Esophagus muscularis mucosa (tissue), 4 donors: ENCODE measurements around the gene ARHGDIA. TPM values are rescaled to one million over a fixed set of nuclear protein-coding genes. Genes with fewer than 3 reads are reported as not detected.
"Not testable (repeated sequence)": the region's sequence is repeated elsewhere in the genome, so short reads cannot be mapped to it uniquely, and the experiment has no call there.

Source experiments
- DNase-seq: peaks from one replicate; pipeline ENCODE4 v3.0.0-alpha.2; 2017; ENCODE audit errors: extremely low spot score
- H3K27ac ChIP-seq, 4 donors: fragments of 200-600 bp; sonication (generic); replicated peaks in 1 of 4; 1 replicate in 3 of 4; 2 replicates in 1 of 4; pipeline ENCODE4 v1.5.1; 2016 to 2019; ENCODE audit warnings: mild to moderate bottlenecking in 1 of 4
- H3K27me3 ChIP-seq, 4 donors: fragments of 200-600 bp; sonication (generic); one replicate each; pipeline versions ENCODE4 v1.5.1 to v1.6.0; 2016 to 2019
- H3K36me3 ChIP-seq, 4 donors: fragments of 200-600 bp; sonication (generic); one replicate each; pipeline ENCODE4 v1.5.1; 2016 to 2019
- H3K4me1 ChIP-seq, 4 donors: fragments of 200-600 bp; sonication (generic); one replicate each; pipeline ENCODE4 v1.5.1; 2016 to 2019
- H3K4me3 ChIP-seq, 4 donors: fragments of 200-600 bp; sonication (generic); 1 replicate in 2 of 4; 2 replicates in 2 of 4; pipeline ENCODE4 v1.5.1; 2016 to 2019; ENCODE audit warnings: mild to moderate bottlenecking in 4 of 4, moderate library complexity in 1 of 4
- H3K9me3 ChIP-seq, 4 donors: fragments of 200-600 bp; sonication (generic); 1 replicate in 3 of 4; 2 replicates in 1 of 4; pipeline ENCODE4 v1.5.1; 2016 to 2019
- CTCF ChIP-seq, 3 experiments: fragments of 200-600 bp in 2 of 3; fragments of 450-650 bp in 1 of 3; sonication (generic) in 2 of 3; IDR thresholded peaks; one replicate each; pipeline ENCODE4 v1.5.1; 2017 to 2019; ENCODE audit warnings: antibody characterized with exemption in 3 of 3, mild to moderate bottlenecking in 2 of 3, moderate library complexity in 1 of 3
- EP300 ChIP-seq: sonication (generic); formaldehyde crosslinking; IDR thresholded peaks from one replicate; pipeline ENCODE4 v1.6.1; 2017; ENCODE audit warnings: antibody characterized with exemption
- POLR2A ChIP-seq: fragments of 450-650 bp; IDR thresholded peaks from one replicate; pipeline ENCODE4 v1.6.1; 2017; ENCODE audit warnings: antibody characterized with exemption, moderate library complexity, mild to moderate bottlenecking, low read depth
- POLR2AphosphoS5 ChIP-seq, 2 donors: sonication (generic); formaldehyde crosslinking; IDR thresholded peaks; one replicate each; pipeline ENCODE4 v1.6.1; 2017; ENCODE audit warnings: antibody characterized with exemption in 2 of 2
- WGBS: methylation state at CpG from one replicate; pipeline ENCODE4 v1.1.5; 2018; 5-methylcytosine and 5-hydroxymethylcytosine counted together
- intact Hi-C: fragments of 100-400 bp; cut with DNase I; formaldehyde crosslinking; loops from one replicate; pipeline ENCODE4 v1.15.1; 2023
- total RNA-seq, 4 donors: library from RNA; depleted of rRNA; stranded (reverse); fragments of >200 nt; gene quantifications; one replicate each; pipeline versions ENCODE4 v1.1.0 to v1.2.1, GENCODE V29; 2016

ARHGDIA gene
- total RNA-seq: 100 to 1,000 TPM; 115 to 229 (median 202) TPM

- no peaks in the 10 kb centered on the region for H3K9me3 ChIP-seq
- peaks cover 17 to 31% (median 29%) of the 10 kb centered on the region in 4 donors for H3K36me3 ChIP-seq
- TF ChIP-seq POLR2A (no peak), CTCF (IDR thresholded peaks at IDR 0.05) (no peak), POLR2AphosphoS5 (IDR thresholded peaks at IDR 0.05) (no peak), EP300 (no peak)
- intact Hi-C loops: loop anchor here (5.0 kb wide), 1 partner anchor 39 kb away; the partner anchor contains the start of gene MCRIP1
- H3K27me3 ChIP-seq: no peaks in the 10 kb centered on the region
- peaks cover 47 to 67% (median 59%) of the 10 kb centered on the region in 4 donors for H3K4me1 ChIP-seq
- H3K4me3 ChIP-seq: peak within 1 kb of the TSS; percentile 91 to 99 (median 95)
- no peak for DNase-seq
- 1% methylated on average over 15 of the region's 64 CpGs for WGBS
- H3K27ac ChIP-seq: peak within 1 kb of the TSS; percentile 97 to 99 (median 99)
Measured at GRCh38 chr17:81870981-81871386, at the start of gene ARHGDIA. ARHGDIA (minus strand) TSS chr17:81871337; CDS start chr17:81869930, 1,407 bp downstream.

DNA sequence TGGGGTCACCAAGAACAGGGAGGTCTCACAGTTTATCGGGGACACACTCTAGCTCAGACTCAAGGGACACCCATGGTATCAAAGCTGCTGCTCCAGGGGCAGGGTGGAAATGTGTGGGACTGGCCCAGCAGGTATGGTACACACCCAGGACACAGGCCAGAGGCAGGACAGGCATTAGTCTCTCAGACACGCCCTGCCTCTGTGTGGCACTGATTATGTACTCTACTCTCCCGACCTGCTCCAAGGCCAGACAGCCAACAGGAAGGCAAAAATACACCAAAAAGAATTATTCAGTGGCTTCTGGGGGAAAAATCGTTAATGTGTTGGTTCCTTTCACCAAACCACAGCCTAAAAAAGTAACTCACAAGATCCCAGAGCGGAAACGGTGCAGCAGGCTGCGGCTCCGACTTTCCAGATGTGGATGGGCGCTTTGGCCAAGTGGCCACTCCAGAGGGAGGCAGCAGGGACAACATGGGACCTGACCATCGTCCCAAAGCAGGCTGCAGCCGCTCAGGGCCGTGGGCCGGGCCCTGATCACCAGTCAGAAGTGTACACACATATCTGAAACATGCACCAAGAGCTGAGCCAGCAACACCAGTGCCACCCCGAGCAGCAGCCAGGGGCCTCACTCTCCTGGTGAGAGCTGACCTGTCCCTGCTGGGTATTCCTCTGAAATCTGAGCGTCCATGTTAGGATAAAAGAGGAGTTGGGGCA is 47.9 kb upstream of the ARHGDIA start:
- peaks cover 13 to 62% (median 53%) of the 10 kb centered on the region in 4 donors for H3K36me3 ChIP-seq
- peaks cover 31 to 83% (median 68%) of the 10 kb centered on the region in 4 donors for H3K4me1 ChIP-seq
- 88% methylated on average over 13 of the region's 15 CpGs for WGBS

GRCh38 chr17:81918333-81918669 is 47.2 kb upstream of the ARHGDIA start:
- H3K4me1 ChIP-seq: peaks cover 24 to 76% (median 61%) of the 10 kb centered on the region in 4 donors

More for the DNA sequence above, 47.9 kb upstream of the ARHGDIA start:
- H3K9me3 ChIP-seq: no peaks in the 10 kb centered on the region
- intact Hi-C loops: loop anchor here (5.0 kb wide), 1 partner anchor 57 kb away; the partner anchor contains the start of gene P4HB
- DNase-seq: no peak
- TF ChIP-seq POLR2AphosphoS5 (IDR thresholded peaks at IDR 0.05): no peak
- TF ChIP-seq CTCF (IDR thresholded peaks at IDR 0.05): no peak
- TF ChIP-seq POLR2A: no peak
- no peak for TF ChIP-seq EP300
- no peaks in the 10 kb centered on the region for H3K27me3 ChIP-seq
- H3K4me3 ChIP-seq: no peak overlapping the region
- peak overlapping the region in 3 of 4 donors; percentile 82 to 87 (median 86) for H3K27ac ChIP-seq

DNA sequence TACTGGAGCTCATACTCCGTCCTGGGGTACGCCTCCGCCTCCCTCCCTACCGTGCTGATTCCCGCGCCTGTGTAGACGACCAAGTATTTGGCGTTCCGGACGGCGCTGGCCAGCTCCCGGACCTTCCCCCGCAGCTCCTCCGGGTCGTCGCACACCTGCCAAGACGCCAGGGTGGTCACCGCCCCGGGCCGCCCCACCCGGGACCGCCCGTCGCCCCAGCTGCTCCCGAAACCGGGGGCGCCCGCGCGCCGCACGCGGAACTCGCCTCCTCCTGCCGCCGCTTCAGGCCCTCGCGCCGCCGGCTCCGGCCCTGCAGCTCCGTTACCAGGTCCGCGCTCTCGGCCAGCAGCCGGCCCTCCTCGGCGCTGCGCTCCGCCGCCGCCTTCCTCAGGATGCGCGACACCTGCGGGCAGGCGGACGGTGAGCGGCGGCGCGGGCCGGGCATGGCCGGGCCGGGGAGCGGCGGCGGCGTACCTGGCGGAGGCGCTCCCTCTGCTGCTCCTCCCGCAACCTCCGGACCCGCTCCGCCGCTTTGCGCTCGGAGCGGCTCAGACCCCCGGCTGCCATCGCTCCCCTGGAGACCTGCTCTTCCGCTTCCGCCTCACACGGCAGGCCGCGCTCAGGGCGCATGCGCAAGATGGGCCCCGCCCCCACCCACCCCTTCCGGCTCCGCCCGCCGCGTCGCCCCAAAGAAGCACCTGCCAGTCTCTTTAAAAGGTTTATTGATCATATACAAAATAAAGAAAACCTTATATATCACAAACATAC is 46.6 kb upstream of the ARHGDIA start, which contains the start of gene SIRT7:
Gene SIRT7, minus strand, starts transcription at position 612 of the 768 bp plus-strand sequence. Its CDS starts 45 bp downstream, at position 567.
- Histone ChIP-seq H3K4me3 (peak within 1 kb of the TSS; percentile 82 to 100 (median 91)), H3K27me3 (no peaks in the 10 kb centered on the region), H3K36me3 (peaks cover 21 to 72% (median 64%) of the 10 kb centered on the region in 4 donors), H3K27ac (peak within 1 kb of the TSS; percentile 69 to 87 (median 84)), H3K4me1 (peaks cover 19 to 71% (median 56%) of the 10 kb centered on the region in 4 donors), H3K9me3 (no peaks in the 10 kb centered on the region)
- intact Hi-C loops: loop anchor here (5.0 kb wide), 1 partner anchor 55 kb away; the partner anchor contains the start of gene P4HB
- TF ChIP-seq POLR2A (no peak), CTCF (IDR thresholded peaks at IDR 0.05) (no peak), POLR2AphosphoS5 (IDR thresholded peaks at IDR 0.05) (peak; percentile 78 to 84)
- 1% methylated on average over 41 of the region's 94 CpGs for WGBS
- DNase-seq: peak; percentile 96

More at GRCh38 chr17:81918333-81918669, 47.2 kb upstream of the ARHGDIA start:
- DNase-seq, H3K9me3 ChIP-seq, H3K27me3 ChIP-seq: not testable (repeated sequence)
- WGBS: 36% methylated on average over 9 of the region's 9 CpGs
- Histone ChIP-seq H3K36me3 (peaks cover 20 to 69% (median 60%) of the 10 kb centered on the region in 4 donors), H3K4me3 (peak overlapping the region; percentile 82 to 100 (median 91)), H3K27ac (peak overlapping the region; percentile 69 to 87 (median 84))
- intact Hi-C loops: loop anchor here (5.0 kb wide), 1 partner anchor 56 kb away; the partner anchor contains the start of gene P4HB
